Upper lobe of right lung (tissue), 1 donor: ENCODE results near the gene RC3H1. TPM values are rescaled to one million over a fixed set of nuclear protein-coding genes. Genes with fewer than 3 reads are reported as not detected.

ENCODE experiments used
- ATAC-seq: fragments of 200-7000 bp; cut with Tn5 transposase; one replicate; pipeline ENCODE4 v1.9.1; 2020; ENCODE audit warnings: mild to moderate bottlenecking, moderate library complexity
- DNase-seq: peaks from one replicate; pipeline ENCODE4 v3.0.0-alpha.2; 2020
- H3K27ac ChIP-seq: fragments of 200-600 bp; one replicate; pipeline ENCODE4 v1.8.0; 2022
- H3K27me3 ChIP-seq: fragments of 200-600 bp; one replicate; pipeline ENCODE4 v1.8.0; 2022; ENCODE audit warnings: mild to moderate bottlenecking
- H3K36me3 ChIP-seq: fragments of 200-600 bp; one replicate; pipeline ENCODE4 v1.8.0; 2022
- H3K4me1 ChIP-seq: fragments of 200-600 bp; one replicate; pipeline ENCODE4 v1.8.0; 2022
- H3K4me3 ChIP-seq: fragments of 200-600 bp; one replicate; pipeline ENCODE4 v1.8.0; 2022; ENCODE audit warnings: mild to moderate bottlenecking
- H3K9me3 ChIP-seq: fragments of 200-600 bp; one replicate; pipeline ENCODE4 v1.8.0; 2022
- CTCF ChIP-seq: fragments of 200-600 bp; IDR thresholded peaks from one replicate; pipeline ENCODE4 v1.8.0; 2022; ENCODE audit warnings: antibody characterized with exemption
- intact Hi-C: fragments of 100-400 bp; cut with DNase I; formaldehyde crosslinking; loops from one replicate; pipeline ENCODE4 v1.11.0; 2022
- total RNA-seq: library from RNA; stranded (reverse); fragmentation: NEBNext Ultra II Directional; extraction: Animal tissue kit (Norgen Biotek cat#: 25700); gene quantifications from one replicate; pipeline ENCODE4 v1.2.1, GENCODE V29; 2021
- donor health status: DM: no; HTN: yes; CAD: no; lungs with severe emphysema.

The RC3H1 gene
- total RNA-seq, 1 donor from 2014 or later, result 36.5 TPM

- intact Hi-C loops, result no loop called here
- ATAC-seq (peak; percentile 54), DNase-seq (no peak)
- Histone ChIP-seq H3K27me3 (no peaks in the 10 kb centered on the region), H3K4me1 (no peaks in the 10 kb centered on the region), H3K4me3 (no peak overlapping the region), H3K9me3 (no peaks in the 10 kb centered on the region), H3K36me3 (no peaks in the 10 kb centered on the region), H3K27ac (no peak overlapping the region)
- TF ChIP-seq CTCF, result no peak
Measured at GRCh38 chr1:173925306-173926242, 96.6 kb downstream of the RC3H1 start.

- ATAC-seq (no peak), DNase-seq (no peak)
- Histone ChIP-seq H3K4me3 (no peak overlapping the region), H3K27ac (no peak overlapping the region), H3K36me3 (no peaks in the 10 kb centered on the region), H3K27me3 (no peaks in the 10 kb centered on the region), H3K9me3 (no peaks in the 10 kb centered on the region), H3K4me1 (no peaks in the 10 kb centered on the region)
- intact Hi-C loops, result no loop called here
- TF ChIP-seq CTCF, result no peak
Measured at GRCh38 chr1:173920861-173921260, 101.3 kb downstream of the RC3H1 start.

GRCh38 chr1:173917635-173918493, 104.3 kb downstream of the RC3H1 start:
- DNase-seq, result no peak
- Histone ChIP-seq H3K27ac (no peak overlapping the region), H3K36me3 (no peaks in the 10 kb centered on the region), H3K4me1 (no peaks in the 10 kb centered on the region), H3K9me3 (no peaks in the 10 kb centered on the region), H3K4me3 (no peak overlapping the region), H3K27me3 (no peaks in the 10 kb centered on the region)
- TF ChIP-seq CTCF, result no peak
- ATAC-seq, result peak; percentile 66
- intact Hi-C loops, result no loop called here

DNA sequence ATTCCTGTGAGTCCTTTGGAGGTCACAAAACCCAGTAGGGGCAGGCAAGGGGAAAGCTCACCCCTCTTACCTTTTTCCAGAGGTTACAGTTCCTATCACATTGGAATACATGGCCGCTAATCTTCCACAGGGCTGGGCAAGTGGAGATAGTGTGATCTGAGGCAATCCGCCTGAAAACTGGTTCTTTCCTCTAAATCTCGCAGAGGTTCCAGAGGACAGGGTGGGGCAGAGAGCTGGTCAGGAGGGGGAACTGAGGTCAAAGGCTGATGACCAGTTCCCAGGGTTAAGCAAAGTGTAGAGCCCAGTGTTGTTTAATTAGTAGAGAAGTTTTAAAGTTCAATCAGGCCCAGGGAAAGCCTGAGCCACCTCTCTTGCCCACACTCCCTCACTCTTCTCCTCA, 105.0 kb downstream of the RC3H1 start, which contains the start of gene SERPINC1:
Gene SERPINC1 (minus strand): TSS at position 179 of the 400 bp plus-strand sequence. CDS start 68 bp downstream, at position 111.
- Histone ChIP-seq H3K36me3 (no peaks in the 10 kb centered on the region), H3K27ac (no peak within 1 kb of the TSS), H3K4me1 (no peaks in the 10 kb centered on the region), H3K4me3 (no peak within 1 kb of the TSS), H3K9me3 (no peaks in the 10 kb centered on the region), H3K27me3 (no peaks in the 10 kb centered on the region)
- DNase-seq, result no peak
- no peak for ATAC-seq
- intact Hi-C loops, result no loop called here
- no peak for TF ChIP-seq CTCF

DNA sequence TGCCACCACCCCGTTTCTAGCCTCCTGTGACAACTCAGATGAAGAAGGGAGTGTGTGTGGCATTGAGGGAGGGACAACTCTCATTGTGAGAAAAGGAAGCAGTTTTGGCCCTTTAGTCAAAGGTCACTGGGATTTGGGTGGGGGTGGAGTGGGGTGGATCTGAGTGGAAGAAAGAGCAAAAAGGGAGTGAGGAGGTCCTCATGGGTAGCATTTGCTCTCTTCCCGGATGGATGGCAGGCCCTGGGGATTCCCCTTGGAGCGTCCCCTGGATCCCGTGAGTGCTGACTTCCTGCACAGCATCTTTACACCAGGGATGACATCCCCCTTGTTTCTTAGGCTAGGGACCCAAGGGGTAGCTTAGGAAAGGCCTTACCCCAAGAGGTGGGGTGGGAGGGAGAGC, 105.5 kb downstream of the RC3H1 start:
- H3K27ac ChIP-seq, result no peak overlapping the region
- no peak for TF ChIP-seq CTCF
- no peaks in the 10 kb centered on the region for H3K36me3 ChIP-seq
- ATAC-seq (no peak), DNase-seq (no peak)
- H3K4me1 ChIP-seq, result no peaks in the 10 kb centered on the region
- H3K27me3 ChIP-seq, result no peaks in the 10 kb centered on the region
- intact Hi-C loops, result no loop called here
- no peak overlapping the region for H3K4me3 ChIP-seq
- H3K9me3 ChIP-seq, result no peaks in the 10 kb centered on the region
